AG04450 (cell line): Measurements from ENCODE around the gene ASB10. TPM values are rescaled to one million over a fixed set of nuclear protein-coding genes. Genes with fewer than 3 reads are reported as not detected.

Experiments used
- CTCF ChIA-PET: fragments of 300-600, 350-600 bp; formaldehyde crosslinking; extraction: SDS; loops from one replicate; lab custom pipeline; 2022; ENCODE audit warnings: antibody characterized with exemption, inconsistent platforms; lab: Charles Lee
- POLR2A ChIA-PET: fragments of 350-600 bp; formaldehyde crosslinking; extraction: SDS; loops from one replicate; lab custom pipeline; 2021; ENCODE audit warnings: antibody characterized with exemption, inconsistent platforms; lab: Yijun Ruan, JAX
- DNase-seq: peaks from one replicate; pipeline ENCODE4 v3.0.0-alpha.2; 2011; ENCODE audit warnings: low read depth, low spot score
- H3K27ac ChIP-seq: one replicate; pipeline ENCODE4 v1.5.1; 2012; ENCODE audit warnings: low read depth, low read length, control low read depth
- H3K27me3 ChIP-seq: one replicate; pipeline ENCODE4 v1.6.0; 2012; ENCODE audit warnings: low read length; ENCODE audit not compliant: control insufficient read depth, insufficient read depth
- H3K4me3 ChIP-seq: 2 replicates; pipeline ENCODE4 v1.5.1; 2011; ENCODE audit warnings: mild to moderate bottlenecking, low read depth, low read length, control low read depth
- H3K9me3 ChIP-seq: 2 replicates; pipeline ENCODE4 v1.5.1; 2012; ENCODE audit warnings: low read length; ENCODE audit not compliant: control insufficient read depth, insufficient read depth
- polyA plus RNA-seq: library from polyadenylated mRNA; depleted of rRNA; stranded (reverse); fragments of >200 nt; gene quantifications from 2 replicates; pipeline ENCODE4 v1.2.3, GENCODE V29; 2011
- TF ChIP-seq, protein P1 (sequence below): IDR thresholded peaks from 2 replicates; pipeline ENCODE4 v1.5.1; 2011; ENCODE audit warnings: low read depth, low read length, control low read depth, inconsistent platforms

The ASB10 gene
- polyA plus RNA-seq, 1 experiment: not detected

DNA sequence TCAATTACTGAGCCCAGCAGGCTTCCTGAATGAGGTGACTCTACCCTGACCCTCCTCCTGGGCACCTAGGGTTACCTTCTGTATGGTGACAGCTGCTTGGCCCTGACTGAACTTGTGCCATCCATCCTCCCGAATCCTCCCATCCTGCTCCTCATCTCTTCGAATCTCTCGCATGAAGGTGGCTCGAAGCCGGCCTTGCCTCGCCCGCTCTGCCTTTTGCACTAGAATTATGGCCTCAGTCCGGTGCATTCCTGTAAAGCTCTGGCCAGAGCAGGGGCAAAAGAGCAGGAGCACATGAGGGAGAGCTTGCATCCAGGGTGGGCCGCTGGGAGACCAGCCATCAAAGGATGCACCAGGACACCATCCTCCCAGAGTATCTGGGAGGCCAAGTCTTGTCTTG is 15.8 kb upstream of the ASB10 start:
- H3K9me3 ChIP-seq: peaks cover 2% of the 10 kb centered on the region; the same call in 1 of the 2 replicates
- H3K27ac ChIP-seq: no peak overlapping the region
- CTCF ChIA-PET: no interaction called here
- no peak overlapping the region for H3K4me3 ChIP-seq
- DNase-seq: no peak
- TF ChIP-seq, protein P1, sequence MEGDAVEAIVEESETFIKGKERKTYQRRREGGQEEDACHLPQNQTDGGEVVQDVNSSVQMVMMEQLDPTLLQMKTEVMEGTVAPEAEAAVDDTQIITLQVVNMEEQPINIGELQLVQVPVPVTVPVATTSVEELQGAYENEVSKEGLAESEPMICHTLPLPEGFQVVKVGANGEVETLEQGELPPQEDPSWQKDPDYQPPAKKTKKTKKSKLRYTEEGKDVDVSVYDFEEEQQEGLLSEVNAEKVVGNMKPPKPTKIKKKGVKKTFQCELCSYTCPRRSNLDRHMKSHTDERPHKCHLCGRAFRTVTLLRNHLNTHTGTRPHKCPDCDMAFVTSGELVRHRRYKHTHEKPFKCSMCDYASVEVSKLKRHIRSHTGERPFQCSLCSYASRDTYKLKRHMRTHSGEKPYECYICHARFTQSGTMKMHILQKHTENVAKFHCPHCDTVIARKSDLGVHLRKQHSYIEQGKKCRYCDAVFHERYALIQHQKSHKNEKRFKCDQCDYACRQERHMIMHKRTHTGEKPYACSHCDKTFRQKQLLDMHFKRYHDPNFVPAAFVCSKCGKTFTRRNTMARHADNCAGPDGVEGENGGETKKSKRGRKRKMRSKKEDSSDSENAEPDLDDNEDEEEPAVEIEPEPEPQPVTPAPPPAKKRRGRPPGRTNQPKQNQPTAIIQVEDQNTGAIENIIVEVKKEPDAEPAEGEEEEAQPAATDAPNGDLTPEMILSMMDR: no peak
- POLR2A ChIA-PET: no interaction called here
- peaks cover 76% of the 10 kb centered on the region for H3K27me3 ChIP-seq

DNA sequence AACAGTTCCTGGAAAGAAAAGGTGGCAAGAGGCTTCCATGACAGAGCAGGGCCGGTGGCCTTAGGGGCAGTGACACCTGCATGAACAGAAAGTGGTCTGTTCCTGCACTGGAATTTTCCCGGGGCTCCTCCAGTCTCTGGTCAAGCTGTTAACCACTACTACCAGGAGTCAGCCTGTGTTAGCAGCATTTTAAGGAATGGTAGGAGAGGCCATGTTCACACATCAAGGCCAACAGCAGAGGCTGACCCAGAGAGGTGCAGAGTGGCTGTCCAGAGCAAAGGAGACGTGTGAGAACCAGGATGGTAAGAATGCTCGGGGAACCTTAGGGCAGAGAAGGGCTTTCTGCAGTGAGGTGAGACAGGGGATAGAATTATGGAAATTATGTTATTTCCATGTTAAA is 14.7 kb upstream of the ASB10 start:
- ChIA-PET CTCF (no interaction called here), POLR2A (no interaction called here)
- H3K27me3 ChIP-seq: peaks cover 78% of the 10 kb centered on the region
- H3K27ac ChIP-seq: no peak overlapping the region
- no peak for DNase-seq
- H3K4me3 ChIP-seq: no peak overlapping the region
- TF ChIP-seq, protein P1: no peak
- H3K9me3 ChIP-seq: peaks cover 2% of the 10 kb centered on the region; the same call in 1 of the 2 replicates

DNA sequence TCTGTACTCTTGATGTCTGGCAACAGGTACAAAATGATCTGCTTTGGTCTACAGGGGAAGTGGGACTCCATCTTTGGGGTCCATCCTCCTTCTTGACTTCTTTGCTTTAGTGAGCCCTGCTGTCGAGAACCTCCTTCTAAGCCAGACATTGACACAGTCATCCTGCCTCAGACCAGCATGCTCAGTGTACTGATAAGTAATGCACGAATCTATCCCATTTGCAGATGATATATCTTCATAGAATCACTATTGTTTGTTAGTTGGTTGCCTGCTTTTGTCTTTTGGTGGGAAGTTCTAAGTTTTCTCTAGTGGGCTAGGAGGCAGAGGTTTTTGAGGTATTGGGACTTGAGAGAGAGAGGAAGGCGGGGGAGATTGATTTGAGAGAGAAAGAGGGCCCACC is 14.3 kb upstream of the ASB10 start:
- H3K9me3 ChIP-seq: peaks cover 2% of the 10 kb centered on the region; the same call in 1 of the 2 replicates
- no peak for DNase-seq
- no peak overlapping the region for H3K27ac ChIP-seq
- H3K27me3 ChIP-seq: peaks cover 76% of the 10 kb centered on the region
- H3K4me3 ChIP-seq: no peak overlapping the region
- CTCF ChIA-PET: no interaction called here
- POLR2A ChIA-PET: no interaction called here
- TF ChIP-seq, protein P1: no peak

DNA sequence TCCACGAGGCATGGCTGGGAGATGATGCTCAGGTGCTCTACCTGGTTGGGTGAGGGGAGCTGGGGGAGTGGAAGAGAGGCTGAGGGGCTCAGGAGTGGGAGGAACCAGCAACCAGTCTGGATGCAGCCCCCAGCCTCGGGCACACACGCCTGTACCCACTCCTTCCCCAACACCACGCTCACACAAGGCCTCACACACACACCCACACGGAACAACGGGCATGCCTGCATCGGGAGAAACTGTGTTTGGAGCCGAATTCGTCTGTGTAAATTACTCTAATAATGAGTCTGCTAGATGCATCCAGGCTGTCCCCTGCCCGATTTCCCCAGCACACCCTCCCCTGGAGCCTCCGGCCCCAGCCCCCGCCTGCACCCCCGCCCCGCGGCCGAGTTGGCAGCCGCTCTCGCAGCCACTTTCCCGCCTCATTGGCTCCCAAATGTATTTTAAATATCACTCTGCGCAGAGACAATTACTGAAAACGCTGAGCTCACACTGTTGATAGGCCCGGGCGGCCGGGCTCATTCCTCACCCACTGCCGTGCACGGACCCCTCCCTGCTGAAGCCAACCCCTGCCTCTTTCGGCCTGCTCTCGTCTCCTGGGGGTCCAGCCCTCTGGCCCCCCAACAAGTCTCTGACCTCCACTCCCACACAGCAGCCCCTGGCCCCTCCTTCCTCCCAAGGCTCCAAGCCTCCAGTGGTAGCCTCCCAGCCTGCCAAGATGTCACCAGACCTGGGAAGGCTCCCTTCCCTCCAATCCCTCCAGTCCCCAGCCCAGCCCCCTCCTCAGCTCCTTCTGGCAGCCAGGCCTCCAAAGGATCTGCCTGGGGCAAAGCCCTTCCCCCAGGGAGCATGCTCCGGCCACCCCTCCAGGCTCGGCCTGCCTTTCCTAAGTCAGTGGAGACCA is 12.1 kb upstream of the ASB10 start:
- ChIA-PET CTCF (interaction anchor here (1.6 to 1.9 kb wide), 2 partner anchors 31 to 45 kb away, joined by 4 to 5 read pairs; no protein-coding TSS in a partner anchor), POLR2A (interaction anchor here (0.7 kb wide), 1 partner anchor 28 kb away, joined by 3 read pairs; the partner anchor contains the start of gene ABCF2)
- TF ChIP-seq, protein P1: no peak
- H3K9me3 ChIP-seq: no peaks in the 10 kb centered on the region; the same call in 1 of the 2 replicates
- H3K27me3 ChIP-seq: peaks cover 75% of the 10 kb centered on the region
- H3K27ac ChIP-seq: no peak overlapping the region
- H3K4me3 ChIP-seq: no peak overlapping the region
- no peak for DNase-seq

DNA sequence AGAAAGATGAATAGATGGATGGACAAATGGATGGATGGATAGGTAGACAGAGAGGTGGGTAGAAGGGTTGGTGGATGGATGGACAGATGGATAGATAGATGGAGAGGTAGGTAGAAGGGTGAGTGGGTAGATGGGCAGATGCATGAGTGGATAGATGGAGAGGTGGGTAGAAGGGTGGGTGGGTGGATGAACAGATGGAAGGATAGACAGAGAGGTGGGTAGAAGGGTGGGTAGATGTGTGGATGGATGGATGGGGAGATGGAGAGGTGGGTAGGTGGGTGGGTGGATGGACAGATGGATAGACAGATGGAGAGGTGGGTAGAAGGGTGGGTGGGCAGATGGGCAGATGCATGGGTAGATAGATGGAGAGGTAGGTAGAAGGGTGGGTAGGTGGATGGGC is 10.9 kb upstream of the ASB10 start:
- Histone ChIP-seq H3K4me3 (no peak overlapping the region), H3K9me3 (no peaks in the 10 kb centered on the region; the same call in 1 of the 2 replicates), H3K27ac (no peak overlapping the region), H3K27me3 (peaks cover 72% of the 10 kb centered on the region)
- ChIA-PET CTCF (no interaction called here), POLR2A (no interaction called here)
- TF ChIP-seq, protein P1: no peak
- no peak for DNase-seq
